H1 (cell line): ENCODE measurements around the gene RAP1GAP. TPM values are rescaled to one million over a fixed set of nuclear protein-coding genes. Genes with fewer than 3 reads are reported as not detected.

Source experiments
- CTCF ChIA-PET: fragments of 300-600 bp; sonication (Branson Sonifier 250); formaldehyde crosslinking; loops from one replicate; lab custom pipeline; 2021; ENCODE audit not compliant: partially characterized antibody; lab: Charles Lee
- POLR2A ChIA-PET: fragments of 300-600 bp; sonication (Branson Sonifier 250); formaldehyde crosslinking; loops from one replicate; lab custom pipeline; 2021; ENCODE audit warnings: inconsistent platforms; ENCODE audit not compliant: partially characterized antibody; lab: Charles Lee
- DNase-seq, 2 experiments: peaks; one replicate each; pipeline versions ENCODE4 v3.0.0 to v3.0.0-alpha.2; 2010 to 2022; ENCODE audit warnings: low spot score in 2 of 2, low read depth in 1 of 2, mixed read lengths in 1 of 2
- FAIRE-seq: peaks from 2 replicates; lab custom pipeline; 2011; peaks lifted over from hg19 to GRCh38; lab: Jason Lieb, UNC
- H2AFZ ChIP-seq: 2 replicates; pipeline ENCODE4 v1.8.1; 2012; ENCODE audit warnings: low read length, inconsistent platforms
- H2AK5ac ChIP-seq: 2 replicates; pipeline ENCODE4 v1.6.1; 2013; ENCODE audit warnings: low read depth, low read length
- H2BK120ac ChIP-seq: replicated peaks from 2 replicates; pipeline ENCODE3; 2013; ENCODE audit warnings: low read depth, low read length, inconsistent platforms
- H2BK12ac ChIP-seq: 2 replicates; pipeline ENCODE4 v1.6.1; 2013; ENCODE audit warnings: low read depth, low read length
- H2BK15ac ChIP-seq: 2 replicates; pipeline ENCODE4 v1.6.1; 2013; ENCODE audit warnings: low read length
- H2BK20ac ChIP-seq: 2 replicates; pipeline ENCODE4 v1.6.1; 2013; ENCODE audit warnings: low read length
- H2BK5ac ChIP-seq: 2 replicates; pipeline ENCODE4 v1.6.1; 2013; ENCODE audit warnings: low read depth, low read length
- H3K14ac ChIP-seq: 2 replicates; pipeline ENCODE4 v1.6.1; 2013; ENCODE audit warnings: inconsistent platforms; ENCODE audit not compliant: insufficient read length
- H3K18ac ChIP-seq: 2 replicates; pipeline ENCODE4 v1.6.1; 2013; ENCODE audit warnings: low read length; ENCODE audit errors: extremely low read depth
- H3K23ac ChIP-seq: 2 replicates; pipeline ENCODE4 v1.6.1; 2013; ENCODE audit warnings: inconsistent platforms; ENCODE audit not compliant: insufficient read length
- H3K23me2 ChIP-seq: 2 replicates; pipeline ENCODE4 v1.6.1; 2013; ENCODE audit warnings: low read depth, low read length
- H3K27ac ChIP-seq: 2 replicates; pipeline ENCODE4 v1.6.1; 2011; ENCODE audit warnings: low read depth, low read length, inconsistent platforms
- H3K27me3 ChIP-seq, 4 experiments: replicated peaks in 1 of 4; 1 replicate in 1 of 4; 2 replicates in 3 of 4; pipeline versions ENCODE4 v1.6.1 to v1.8.1; 2011 to 2013; ENCODE audit warnings: low read length in 3 of 4, mild to moderate bottlenecking in 3 of 4, inconsistent platforms in 2 of 4, mixed read lengths in 2 of 4, moderate library complexity in 1 of 4; ENCODE audit not compliant: control insufficient read depth in 3 of 4, insufficient read depth in 3 of 4; ENCODE audit errors: extremely low read depth in 1 of 4
- H3K36me3 ChIP-seq, 4 experiments: 2 replicates each; pipeline versions ENCODE4 v1.6.1 to v1.8.1; 2011 to 2013; ENCODE audit warnings: mild to moderate bottlenecking in 4 of 4, low read length in 3 of 4, moderate library complexity in 2 of 4, control low read depth in 1 of 4, inconsistent platforms in 1 of 4; ENCODE audit not compliant: insufficient read depth in 4 of 4, control insufficient read depth in 2 of 4
- H3K4ac ChIP-seq: replicated peaks from 2 replicates; pipeline ENCODE3; 2013; ENCODE audit warnings: low read length, low read depth, mixed read lengths, inconsistent platforms; ENCODE audit not compliant: insufficient read length
- H3K4me1 ChIP-seq, 4 experiments: replicated peaks in 1 of 4; 1 replicate in 1 of 4; 2 replicates in 3 of 4; pipeline versions ENCODE4 v1.6.1 to v1.8.1; 2011 to 2013; ENCODE audit warnings: low read length in 3 of 4, inconsistent platforms in 2 of 4, mixed read lengths in 1 of 4; ENCODE audit not compliant: insufficient read depth in 4 of 4, control insufficient read depth in 3 of 4
- H3K4me2 ChIP-seq, 2 experiments: 2 replicates each; pipeline versions ENCODE4 v1.6.1 to v1.8.1; 2011 to 2013; ENCODE audit warnings: low read depth in 2 of 2, low read length in 2 of 2, control low read depth in 1 of 2, inconsistent platforms in 1 of 2, mild to moderate bottlenecking in 1 of 2; ENCODE audit not compliant: insufficient read depth in 1 of 2
- H3K4me3 ChIP-seq, 4 experiments: fragments of 200-600, 300-600 bp in 1 of 4; sonication (generic), shearing (Covaris generic), sonication (Bioruptor Twin) in 1 of 4; 2 replicates each; pipeline versions ENCODE4 v1.5.1 to v1.8.1; 2011 to 2016; ENCODE audit warnings: low read length in 4 of 4, low read depth in 3 of 4, control low read depth in 2 of 4, inconsistent platforms in 2 of 4, mild to moderate bottlenecking in 2 of 4, mixed read lengths in 1 of 4, moderate library complexity in 1 of 4; ENCODE audit not compliant: insufficient read depth in 2 of 4; ENCODE audit errors: extremely low read depth in 1 of 4
- H3K56ac ChIP-seq: replicated peaks from 2 replicates; pipeline ENCODE3; 2013; ENCODE audit warnings: low read depth, mild to moderate bottlenecking, mixed read lengths, low read length, inconsistent platforms; ENCODE audit not compliant: insufficient read length
- H3K79me1 ChIP-seq: 2 replicates; pipeline ENCODE4 v1.6.1; 2013; ENCODE audit warnings: low read depth, low read length, control low read depth
- H3K79me2 ChIP-seq, 2 experiments: 2 replicates each; pipeline versions ENCODE4 v1.6.1 to v1.8.1; 2012 to 2013; ENCODE audit warnings: low read length in 2 of 2, mild to moderate bottlenecking in 2 of 2, inconsistent platforms in 1 of 2; ENCODE audit not compliant: insufficient read depth in 2 of 2, control insufficient read depth in 1 of 2
- H3K9ac ChIP-seq, 4 experiments: replicated peaks in 1 of 4; 1 replicate in 1 of 4; 2 replicates in 3 of 4; pipeline versions ENCODE4 v1.6.1 to v1.8.1; 2011 to 2013; ENCODE audit warnings: low read depth in 3 of 4, low read length in 3 of 4, control low read depth in 2 of 4, mild to moderate bottlenecking in 2 of 4, moderate library complexity in 2 of 4, inconsistent platforms in 1 of 4; ENCODE audit errors: extremely low read depth in 1 of 4
- H3K9me3 ChIP-seq, 2 experiments: 2 replicates each; pipeline versions ENCODE4 v1.6.1 to v1.8.1; 2012 to 2013; ENCODE audit warnings: mild to moderate bottlenecking in 2 of 2, moderate library complexity in 2 of 2, control low read depth in 1 of 2, inconsistent platforms in 1 of 2, low read depth in 1 of 2, low read length in 1 of 2, mixed read lengths in 1 of 2; ENCODE audit not compliant: insufficient read depth in 2 of 2
- H4K20me1 ChIP-seq, 2 experiments: replicated peaks in 1 of 2; 2 replicates each; pipeline versions ENCODE3 to v1.8.1; 2011 to 2013; ENCODE audit warnings: inconsistent platforms in 2 of 2, low read length in 2 of 2, mild to moderate bottlenecking in 1 of 2; ENCODE audit not compliant: insufficient read depth in 2 of 2, control insufficient read depth in 1 of 2
- H4K5ac ChIP-seq: 2 replicates; pipeline ENCODE4 v1.6.1; 2013; ENCODE audit warnings: low read length, low read depth, mixed read lengths, inconsistent platforms; ENCODE audit not compliant: insufficient read length
- H4K8ac ChIP-seq: 2 replicates; pipeline ENCODE4 v1.8.0; 2013; ENCODE audit warnings: mild to moderate bottlenecking, moderate library complexity, low read length, inconsistent platforms; ENCODE audit not compliant: insufficient read depth; ENCODE audit errors: extremely low read depth
- H4K91ac ChIP-seq: replicated peaks from 2 replicates; pipeline ENCODE3; 2013; ENCODE audit warnings: low read length, mixed read lengths, inconsistent platforms; ENCODE audit not compliant: insufficient read length
- ATF2 ChIP-seq: IDR thresholded peaks from 2 replicates; pipeline ENCODE4 v1.6.1; 2012; ENCODE audit warnings: low read length, inconsistent platforms
- CEBPB ChIP-seq: IDR thresholded peaks from 2 replicates; pipeline ENCODE4 v1.6.1; 2012; ENCODE audit warnings: low read depth, low read length
- CREB1 ChIP-seq: IDR thresholded peaks from 2 replicates; pipeline ENCODE4 v1.6.1; 2012; ENCODE audit warnings: inconsistent platforms
- E2F6 ChIP-seq: IDR thresholded peaks from 2 replicates; pipeline ENCODE4 v1.6.1; 2012; ENCODE audit warnings: inconsistent platforms
- FOSL1 ChIP-seq: IDR thresholded peaks from 2 replicates; pipeline ENCODE4 v1.6.1; 2011; ENCODE audit warnings: mild to moderate bottlenecking, low read depth, low read length, moderate library complexity; ENCODE audit not compliant: insufficient read depth
- KDM4A ChIP-seq: IDR thresholded peaks from one replicate; pipeline ENCODE4 v1.7.1; 2012; ENCODE audit warnings: low read depth, mild to moderate bottlenecking, moderate library complexity, low read length, inconsistent platforms; ENCODE audit not compliant: severe bottlenecking
- KDM5A ChIP-seq: fragments of 200-600 bp; IDR thresholded peaks from 2 replicates; pipeline ENCODE4 v1.7.1; 2012; ENCODE audit warnings: mild to moderate bottlenecking, low read length, inconsistent platforms, mixed read lengths
- SIX5 ChIP-seq: IDR thresholded peaks from 2 replicates; pipeline ENCODE4 v1.6.1; 2011; ENCODE audit warnings: mild to moderate bottlenecking, low read depth, low read length
- YY1 ChIP-seq: IDR thresholded peaks from 2 replicates; pipeline ENCODE4 v1.6.1; 2011; ENCODE audit warnings: low read depth, mild to moderate bottlenecking, low read length
- WGBS, 2 experiments: shearing (Covaris generic) in 1 of 2; methylation state at CpG; one replicate each; pipeline versions ENCODE4 v1.1.6 to v1.1.7; 2013 to 2015; ENCODE audit warnings: low lambda C conversion rate in 2 of 2, mixed read lengths in 2 of 2, inconsistent platforms in 1 of 2, low coverage in 1 of 2, missing lambda C conversion rate in 1 of 2; ENCODE audit not compliant: insufficient replicate concordance in 2 of 2, insufficient coverage in 1 of 2, insufficient read length in 1 of 2; ENCODE audit errors: extremely low coverage in 1 of 2, missing lambda C conversion rate in 1 of 2; 5-methylcytosine and 5-hydroxymethylcytosine counted together
- polyA plus RNA-seq, 7 experiments: library from polyadenylated mRNA; depleted of rRNA in 3 of 7; stranded (reverse) in 5 of 7; unstranded in 2 of 7; fragments of >200 nt in 5 of 7; fragments of 200-250 nt in 2 of 7; gene quantifications; 1 replicate in 5 of 7; 2 replicates in 1 of 7; 4 replicates in 1 of 7; pipeline versions ENCODE4 v1.2.1 to v1.2.3, GENCODE V29; 2011 to 2013; ENCODE audit warnings: missing spikeins in 2 of 7, mixed read lengths in 2 of 7
- total RNA-seq: library from RNA; stranded (reverse); fragmentation: NEBNext Ultra II Directional; extraction: Animal tissue kit (Norgen Biotek cat#: 25700); gene quantifications from 2 replicates; pipeline ENCODE4 v1.2.1, GENCODE V29; 2021

The RAP1GAP gene
- total and polyA plus RNA-seq, 2 of the 8 experiments (the other 6 are each of a cell fraction or from before 2014, with no cell fraction given): 8.4 TPM

GRCh38 chr1:21689661-21690372 is 20.7 kb upstream of the RAP1GAP start:
- CTCF ChIA-PET: no interaction called here
- no peak for FAIRE-seq
- H2BK20ac ChIP-seq: no peak overlapping the region
- H3K18ac ChIP-seq: no peak overlapping the region
- no peak overlapping the region for H4K91ac ChIP-seq
- H3K14ac ChIP-seq: no peak overlapping the region
- no peak for DNase-seq
- H2BK15ac ChIP-seq: no peak overlapping the region
- no peak overlapping the region for H3K23ac ChIP-seq
- no peak overlapping the region for H4K8ac ChIP-seq
- no peak overlapping the region for H3K4me3 ChIP-seq
- no peak overlapping the region for H2AFZ ChIP-seq
- no peaks in the 10 kb centered on the region for H3K9me3 ChIP-seq
- H3K79me2 ChIP-seq: no peaks in the 10 kb centered on the region
- H3K56ac ChIP-seq: no peak overlapping the region
- no peak overlapping the region for H2AK5ac ChIP-seq
- no peak for TF ChIP-seq E2F6
- no peak for TF ChIP-seq KDM4A
- no peak for TF ChIP-seq YY1
- no peak for TF ChIP-seq FOSL1
- TF ChIP-seq KDM5A: no peak
- no peak for TF ChIP-seq CREB1
- no peak for TF ChIP-seq CEBPB
- TF ChIP-seq ATF2: no peak
- no peak for TF ChIP-seq SIX5
- no peak overlapping the region for H3K9ac ChIP-seq
- no peaks in the 10 kb centered on the region; the same call in 1 of the 2 replicates for H3K79me1 ChIP-seq
- peaks cover 0 to 6% (median 0%) of the 10 kb centered on the region in 4 experiments; a peak in 1 of 7 replicates for H3K4me1 ChIP-seq
- H3K36me3 ChIP-seq: peaks cover 6 to 46% (median 34%) of the 10 kb centered on the region in 4 experiments
- H4K5ac ChIP-seq: no peak overlapping the region
- no peak overlapping the region for H2BK5ac ChIP-seq
- no peak overlapping the region for H3K27ac ChIP-seq
- peaks cover 0 to 6% of the 10 kb centered on the region in 2 experiments for H4K20me1 ChIP-seq
- no peak overlapping the region for H3K4me2 ChIP-seq
- no peak overlapping the region for H3K4ac ChIP-seq
- no peak overlapping the region for H2BK120ac ChIP-seq
- H3K27me3 ChIP-seq: no peaks in the 10 kb centered on the region
- H2BK12ac ChIP-seq: no peak overlapping the region
- 97% methylated on average over 6 of the region's 6 CpGs; no CpG with 5 or more reads in 1 of the 2 experiments for WGBS, 2 experiments
- POLR2A ChIA-PET: no interaction called here
- H3K23me2 ChIP-seq: no peaks in the 10 kb centered on the region
